Ramos (cell line): ENCODE results near the gene ERH.
"Not testable (repeated sequence)": the region's sequence is repeated elsewhere in the genome, so short reads cannot be mapped to it uniquely, and the experiment has no call there.

ENCODE experiments used
- in situ Hi-C: fragments of 300-500 bp; cut with MboI; formaldehyde crosslinking; loops from one replicate; pipeline ENCODE4 v1.14.3; 2022; ENCODE audit warnings: low sequenced_read_pairs; ENCODE audit not compliant: unreplicated experiment

ERH gene

GRCh38 chr14:69398053-69398817 is at the start of gene ERH, which contains the start of gene SLC39A9:
Gene ERH, minus strand, starts transcription at chr14:69398299. Its CDS starts 66 bp downstream, at chr14:69398233.
Gene SLC39A9, plus strand, starts transcription at chr14:69398692. Its CDS starts 678 bp downstream, at chr14:69399370.
- in situ Hi-C loops: loop anchor here (5.0 kb wide), 1 partner anchor 44 kb away; no protein-coding TSS in a partner anchor

GRCh38 chr14:69443296-69443805 is 45.3 kb upstream of the ERH start:
- in situ Hi-C loops: loop anchor here (5.0 kb wide), 1 partner anchor 46 kb away; the partner anchor contains the start of genes ERH and SLC39A9

GRCh38 chr14:69441948-69442347 is 43.8 kb upstream of the ERH start:
- in situ Hi-C loops: loop anchor here (5.0 kb wide), 1 partner anchor 45 kb away; the partner anchor contains the start of genes ERH and SLC39A9

GRCh38 chr14:69439521-69440270 is 41.6 kb upstream of the ERH start:
- in situ Hi-C loops: loop anchor here (5.0 kb wide), 1 partner anchor 42 kb away; the partner anchor contains the start of genes ERH and SLC39A9

GRCh38 chr14:69432364-69432763 is 34.3 kb upstream of the ERH start:
- in situ Hi-C loops: no loop called here

- in situ Hi-C loops: no loop called here
Observed at GRCh38 chr14:69430306-69430939, 32.3 kb upstream of the ERH start.

GRCh38 chr14:69429643-69430042 is 31.5 kb upstream of the ERH start:
- in situ Hi-C loops: no loop called here

- in situ Hi-C loops: no loop called here
Observed at GRCh38 chr14:69428289-69428998, 30.3 kb upstream of the ERH start.

GRCh38 chr14:69427596-69427995 is 29.5 kb upstream of the ERH start:
- in situ Hi-C loops: no loop called here

- in situ Hi-C loops: no loop called here
Observed at GRCh38 chr14:69424149-69424923, 26.2 kb upstream of the ERH start.

GRCh38 chr14:69423279-69423678 is 25.2 kb upstream of the ERH start:
- in situ Hi-C loops: no loop called here

- in situ Hi-C loops: not testable (repeated sequence)
Observed at GRCh38 chr14:69416087-69416486, 18.0 kb upstream of the ERH start.

GRCh38 chr14:69413483-69413882 is 15.4 kb upstream of the ERH start:
- in situ Hi-C loops: no loop called here

GRCh38 chr14:69408331-69408960 is 10.3 kb upstream of the ERH start:
- in situ Hi-C loops: no loop called here

- in situ Hi-C loops: no loop called here
Observed at GRCh38 chr14:69405762-69406161, 7.7 kb upstream of the ERH start.

GRCh38 chr14:69404883-69405282 is 6.8 kb upstream of the ERH start:
- in situ Hi-C loops: no loop called here

GRCh38 chr14:69404478-69404877 is 6.4 kb upstream of the ERH start:
- in situ Hi-C loops: no loop called here

GRCh38 chr14:69401841-69402240 is 3.7 kb upstream of the ERH start:
- in situ Hi-C loops: no loop called here

GRCh38 chr14:69400154-69400553 is 2.1 kb upstream of the ERH start:
- in situ Hi-C loops: no loop called here
